Vagina (tissue), 2 donors: ENCODE measurements around the gene SREBF2. TPM values are rescaled to one million over a fixed set of nuclear protein-coding genes. Genes with fewer than 3 reads are reported as not detected.
"Not testable (repeated sequence)": the region's sequence is repeated elsewhere in the genome, so short reads cannot be mapped to it uniquely, and the experiment has no call there.

Experiments
- DNase-seq, 2 donors: peaks; one replicate each; pipeline ENCODE4 v3.0.0-alpha.2; 2017; ENCODE audit errors: extremely low spot score in 2 of 2
- H3K27ac ChIP-seq: fragments of 200-600 bp; sonication (generic); one replicate; pipeline ENCODE4 v1.5.1; 2019
- H3K27me3 ChIP-seq: fragments of 200-600 bp; sonication (generic); one replicate; pipeline ENCODE4 v1.5.1; 2019
- H3K36me3 ChIP-seq, 2 donors: fragments of 200-600 bp; sonication (generic); one replicate each; pipeline ENCODE4 v1.5.1; 2017 to 2019
- H3K4me1 ChIP-seq: fragments of 200-600 bp; sonication (generic); one replicate; pipeline ENCODE4 v1.5.1; 2019
- H3K4me3 ChIP-seq, 2 donors: fragments of 200-600 bp; sonication (generic); 1 replicate in 1 of 2; 2 replicates in 1 of 2; pipeline ENCODE4 v1.5.1; 2016 to 2019
- H3K9me3 ChIP-seq: fragments of 200-600 bp; sonication (generic); one replicate; pipeline ENCODE4 v1.5.1; 2019
- CTCF ChIP-seq, 3 experiments: fragments of 450-650 bp in 2 of 3; fragments of 200-600 bp in 1 of 3; sonication (generic) in 1 of 3; IDR thresholded peaks; one replicate each; pipeline ENCODE4 v1.5.1; 2017 to 2019; ENCODE audit warnings: antibody characterized with exemption in 3 of 3, mild to moderate bottlenecking in 2 of 3, moderate library complexity in 2 of 3
- POLR2A ChIP-seq, 2 donors: fragments of 450-650 bp; IDR thresholded peaks; one replicate each; pipeline ENCODE4 v1.6.1; 2017; ENCODE audit warnings: antibody characterized with exemption in 2 of 2, mild to moderate bottlenecking in 2 of 2, moderate library complexity in 2 of 2
- POLR2AphosphoS5 ChIP-seq, 2 donors: sonication (generic); formaldehyde crosslinking; IDR thresholded peaks; one replicate each; pipeline ENCODE4 v1.9.0; 2017; ENCODE audit warnings: antibody characterized with exemption in 2 of 2, mild to moderate bottlenecking in 2 of 2, low read depth in 1 of 2; ENCODE audit not compliant: insufficient read depth in 1 of 2
- intact Hi-C: fragments of 100-400 bp; cut with DNase I; formaldehyde crosslinking; loops from one replicate; pipeline ENCODE4 v1.15.1; 2023
- total RNA-seq: library from RNA; depleted of rRNA; stranded (reverse); fragments of >200 nt; gene quantifications from one replicate; pipeline ENCODE4 v1.2.3, GENCODE V29; 2016

The SREBF2 gene
- total RNA-seq, 1 donor from 2014 or later: 98.0 TPM

GRCh38 chr22:41831383-41831782 lies 1.5 kb upstream of the SREBF2 start:
- H3K27me3 ChIP-seq: no peaks in the 10 kb centered on the region
- TF ChIP-seq CTCF (IDR thresholded peaks at IDR 0.05): no peak
- no peak for TF ChIP-seq POLR2AphosphoS5 (IDR thresholded peaks at IDR 0.05; ENCODE audit: insufficient read depth in 1 of 2, low read depth in 1 of 2)
- no peak for TF ChIP-seq POLR2A (IDR thresholded peaks at IDR 0.05)
- H3K4me3 ChIP-seq: no peak overlapping the region
- intact Hi-C loops: no loop called here
- peak overlapping the region; percentile 99 for H3K27ac ChIP-seq
- no peaks in the 10 kb centered on the region for H3K36me3 ChIP-seq
- no peaks in the 10 kb centered on the region for H3K9me3 ChIP-seq
- peaks cover 31% of the 10 kb centered on the region for H3K4me1 ChIP-seq
- DNase-seq: no peak

GRCh38 chr22:41831828-41832552 lies 915 bp upstream of the SREBF2 start:
- intact Hi-C loops: no loop called here
- no peaks in the 10 kb centered on the region for H3K9me3 ChIP-seq
- no peaks in the 10 kb centered on the region for H3K27me3 ChIP-seq
- H3K4me1 ChIP-seq: peaks cover 25% of the 10 kb centered on the region
- no peak for TF ChIP-seq CTCF (IDR thresholded peaks at IDR 0.05)
- no peak for TF ChIP-seq POLR2A (IDR thresholded peaks at IDR 0.05)
- TF ChIP-seq POLR2AphosphoS5 (IDR thresholded peaks at IDR 0.05; ENCODE audit: insufficient read depth in 1 of 2, low read depth in 1 of 2): no peak
- peak overlapping the region; percentile 70 to 87 for H3K4me3 ChIP-seq
- DNase-seq: no peak
- H3K27ac ChIP-seq: peak overlapping the region; percentile 99
- no peaks in the 10 kb centered on the region for H3K36me3 ChIP-seq

GRCh38 chr22:41833369-41834004 lies 582 bp downstream of the SREBF2 start:
- Histone ChIP-seq H3K27ac (peak overlapping the region; percentile 99), H3K27me3 (no peaks in the 10 kb centered on the region), H3K9me3 (no peaks in the 10 kb centered on the region), H3K4me1 (peaks cover 31% of the 10 kb centered on the region), H3K36me3 (no peaks in the 10 kb centered on the region), H3K4me3 (peak overlapping the region; percentile 70 to 87)
- intact Hi-C loops: no loop called here
- TF ChIP-seq POLR2AphosphoS5 (IDR thresholded peaks at IDR 0.05; ENCODE audit: insufficient read depth in 1 of 2, low read depth in 1 of 2): no peak
- TF ChIP-seq CTCF (IDR thresholded peaks at IDR 0.05): no peak
- TF ChIP-seq POLR2A (IDR thresholded peaks at IDR 0.05): no peak
- no peak for DNase-seq

- Histone ChIP-seq H3K9me3 (no peaks in the 10 kb centered on the region), H3K4me1 (peaks cover 39% of the 10 kb centered on the region), H3K36me3 (no peaks in the 10 kb centered on the region), H3K27ac (peak overlapping the region; percentile 99), H3K4me3 (peak overlapping the region; percentile 70 to 87), H3K27me3 (no peaks in the 10 kb centered on the region)
- no peak for DNase-seq
- intact Hi-C loops: no loop called here
- no peak for TF ChIP-seq CTCF (IDR thresholded peaks at IDR 0.05)
- no peak for TF ChIP-seq POLR2AphosphoS5 (IDR thresholded peaks at IDR 0.05; ENCODE audit: insufficient read depth in 1 of 2, low read depth in 1 of 2)
- no peak for TF ChIP-seq POLR2A (IDR thresholded peaks at IDR 0.05)
Observed at GRCh38 chr22:41834005-41834944, 1.4 kb downstream of the SREBF2 start.

- H3K9me3 ChIP-seq, H3K27me3 ChIP-seq, DNase-seq, H3K36me3 ChIP-seq, intact Hi-C loops, H3K4me3 ChIP-seq: not testable (repeated sequence)
- peak overlapping the region; percentile 54 for H3K27ac ChIP-seq
- H3K4me1 ChIP-seq: peaks cover 51% of the 10 kb centered on the region
Observed at GRCh38 chr22:41835462-41835861, 2.6 kb downstream of the SREBF2 start.
